22Rv1 (cell line): ENCODE measurements around the gene GPRASP2.

Experiments
- CTCF ChIP-seq: fragments of 450-650 bp; IDR thresholded peaks from 2 replicates; pipeline ENCODE4 v1.5.1; 2017; ENCODE audit warnings: mild to moderate bottlenecking
- ZFX ChIP-seq: fragments of 450-650 bp; IDR thresholded peaks from 2 replicates; pipeline ENCODE4 v1.6.1; 2017; ENCODE audit warnings: antibody characterized with exemption, borderline replicate concordance

- TF ChIP-seq CTCF (no peak), ZFX (no peak)
Measured at GRCh38 chrX:102767287-102767686, 55.0 kb downstream of the GPRASP2 start.
